PC-3 (cell line): ENCODE data around the gene KRR1. TPM values are rescaled to one million over a fixed set of nuclear protein-coding genes. Genes with fewer than 3 reads are reported as not detected.
"Not testable (repeated sequence)": the region's sequence is repeated elsewhere in the genome, so short reads cannot be mapped to it uniquely, and the experiment has no call there.

Experiments
- ATAC-seq: fragments of 200-7000 bp; cut with Tn5 transposase; 2 replicates; pipeline ENCODE4 v1.9.1; 2020; ENCODE audit warnings: mild to moderate bottlenecking, moderate library complexity
- BruUV-seq: library from RNA; stranded (reverse); fragments of 400-500 nt; replicated peaks from 2 replicates; lab custom pipeline; 2021; lab: Mats Ljungman, UMichigan
- CTCF ChIA-PET: fragments of 300-600 bp; sonication (Branson Sonifier 250); formaldehyde crosslinking; loops from one replicate; lab custom pipeline; 2022; ENCODE audit warnings: antibody characterized with exemption; lab: Charles Lee
- POLR2A ChIA-PET: fragments of 300-600 bp; sonication (Branson Sonifier 250); formaldehyde crosslinking; loops from one replicate; lab custom pipeline; 2022; ENCODE audit warnings: antibody characterized with exemption; ENCODE audit not compliant: unreplicated experiment; lab: Charles Lee
- DNase-seq: peaks from one replicate; pipeline ENCODE4 v3.0.0-alpha.2; 2015
- H2AFZ ChIP-seq: fragments of 300-600 bp; sonication (generic); 2 replicates; pipeline ENCODE4 v1.6.0; 2016; ENCODE audit warnings: antibody characterized with exemption, low read length
- H3F3A ChIP-seq: fragments of 300-600 bp; sonication (generic); one replicate; pipeline ENCODE4 v1.6.0; 2017; ENCODE audit warnings: antibody characterized with exemption, low read length, control low read depth, mild to moderate bottlenecking; ENCODE audit not compliant: unreplicated experiment
- H3K27ac ChIP-seq: fragments of 300-600 bp; sonication (generic); 2 replicates; pipeline ENCODE4 v1.5.1; 2016; ENCODE audit warnings: mild to moderate bottlenecking, low read length
- H3K27me3 ChIP-seq: fragments of 300-600 bp; sonication (generic); 2 replicates; pipeline ENCODE4 v1.6.1; 2016; ENCODE audit warnings: low read length, mixed read lengths
- H3K36me3 ChIP-seq: fragments of 300-600 bp; sonication (generic); 2 replicates; pipeline ENCODE4 v1.6.1; 2016; ENCODE audit warnings: low read depth, mixed run types, low read length, mixed read lengths
- H3K4me1 ChIP-seq: fragments of 300-600 bp; sonication (generic); 2 replicates; pipeline ENCODE4 v1.5.1; 2016; ENCODE audit warnings: low read length; ENCODE audit not compliant: insufficient read depth
- H3K4me2 ChIP-seq: fragments of 300-600 bp; sonication (generic); 2 replicates; pipeline ENCODE4 v1.6.0; 2016; ENCODE audit warnings: low read length
- H3K4me3 ChIP-seq: fragments of 300-600 bp; sonication (generic); 2 replicates; pipeline ENCODE4 v1.5.1; 2016; ENCODE audit warnings: mild to moderate bottlenecking, low read length, mixed read lengths
- H3K79me2 ChIP-seq: fragments of 300-600 bp; sonication (generic); 2 replicates; pipeline ENCODE4 v1.6.1; 2017; ENCODE audit warnings: low read length, mixed read lengths
- H3K9ac ChIP-seq: fragments of 300-600 bp; sonication (generic); 2 replicates; pipeline ENCODE4 v1.6.0; 2016; ENCODE audit warnings: mild to moderate bottlenecking, low read length
- H3K9me2 ChIP-seq: fragments of 300-600 bp; sonication (generic); replicated peaks from 2 replicates; pipeline ENCODE4 v1.6.1; 2016; ENCODE audit warnings: mixed run types, low read length, mixed read lengths
- H3K9me3 ChIP-seq: fragments of 300-600 bp; sonication (generic); 2 replicates; pipeline ENCODE4 v1.6.1; 2016; ENCODE audit warnings: low read length, mixed read lengths
- H4K20me1 ChIP-seq: fragments of 300-600 bp; sonication (generic); 2 replicates; pipeline ENCODE4 v1.6.1; 2016; ENCODE audit warnings: low read length, mixed read lengths
- EZH2 ChIP-seq: fragments of 300-600 bp; sonication (generic); IDR thresholded peaks from one replicate; pipeline ENCODE4 v1.6.1; 2017; ENCODE audit warnings: antibody characterized with exemption, mild to moderate bottlenecking, low read length; ENCODE audit not compliant: unreplicated experiment
- EZH2phosphoT487 ChIP-seq: fragments of 300-600 bp; sonication (generic); IDR thresholded peaks from 2 replicates; pipeline ENCODE4 v1.6.1; 2018; ENCODE audit warnings: mild to moderate bottlenecking, antibody characterized with exemption, low read length, borderline replicate concordance
- intact Hi-C: fragments of 100-400 bp; cut with micrococcal nuclease; formaldehyde crosslinking; loops from 2 replicates; pipeline ENCODE4 v1.9.0; 2023
- total RNA-seq: library from RNA; depleted of rRNA; stranded (reverse); fragments of >200 nt; gene quantifications from 2 replicates; pipeline ENCODE4 v1.2.3, GENCODE V29; 2014
- TF ChIP-seq, protein P1 (sequence below): fragments of 300-600 bp; sonication (generic); conservative IDR thresholded peaks from 2 replicates; pipeline ENCODE4 v1.5.1; 2017; ENCODE audit warnings: antibody characterized with exemption, low read depth, mild to moderate bottlenecking, low read length

KRR1 gene
- total RNA-seq, 1 experiment from 2014 or later = 68.4 TPM

DNA sequence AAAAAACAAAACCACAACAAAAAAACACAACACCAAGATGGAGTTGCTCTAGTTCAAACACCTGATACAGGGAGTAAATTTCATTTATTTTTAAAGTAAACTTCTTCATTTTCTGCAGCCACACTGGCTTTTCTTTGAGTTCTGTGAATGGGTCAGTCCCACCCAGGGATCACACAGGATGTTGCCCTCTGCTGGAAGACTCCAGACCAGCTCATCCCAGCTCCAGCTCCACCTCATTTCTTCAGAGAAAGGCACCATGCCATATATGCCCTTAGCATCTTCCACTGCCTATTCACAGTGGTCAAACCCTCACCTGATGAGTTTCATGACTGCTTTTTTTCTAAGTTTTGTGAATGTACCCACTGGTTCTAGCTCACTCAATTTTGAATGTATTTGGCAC, 22.9 kb downstream of the KRR1 start:
- CTCF ChIA-PET = interaction anchor here (0.5 to 0.8 kb wide), 2 partner anchors 59 to 98 kb away, joined by 4 read pairs; partner anchors contain the start of gene GLIPR1L2
- peaks cover 18% of the 10 kb centered on the region for H3K4me1 ChIP-seq
- H2AFZ ChIP-seq = no peak overlapping the region
- H3K4me2 ChIP-seq = no peak overlapping the region
- no peaks in the 10 kb centered on the region for H3K9me3 ChIP-seq
- POLR2A ChIA-PET = no interaction called here
- ATAC-seq (no peak), DNase-seq (peak; percentile 46)
- no peaks in the 10 kb centered on the region for H3K9me2 ChIP-seq
- H3F3A ChIP-seq = no peaks in the 10 kb centered on the region
- no peak for TF ChIP-seq EZH2phosphoT487
- TF ChIP-seq, protein P1, sequence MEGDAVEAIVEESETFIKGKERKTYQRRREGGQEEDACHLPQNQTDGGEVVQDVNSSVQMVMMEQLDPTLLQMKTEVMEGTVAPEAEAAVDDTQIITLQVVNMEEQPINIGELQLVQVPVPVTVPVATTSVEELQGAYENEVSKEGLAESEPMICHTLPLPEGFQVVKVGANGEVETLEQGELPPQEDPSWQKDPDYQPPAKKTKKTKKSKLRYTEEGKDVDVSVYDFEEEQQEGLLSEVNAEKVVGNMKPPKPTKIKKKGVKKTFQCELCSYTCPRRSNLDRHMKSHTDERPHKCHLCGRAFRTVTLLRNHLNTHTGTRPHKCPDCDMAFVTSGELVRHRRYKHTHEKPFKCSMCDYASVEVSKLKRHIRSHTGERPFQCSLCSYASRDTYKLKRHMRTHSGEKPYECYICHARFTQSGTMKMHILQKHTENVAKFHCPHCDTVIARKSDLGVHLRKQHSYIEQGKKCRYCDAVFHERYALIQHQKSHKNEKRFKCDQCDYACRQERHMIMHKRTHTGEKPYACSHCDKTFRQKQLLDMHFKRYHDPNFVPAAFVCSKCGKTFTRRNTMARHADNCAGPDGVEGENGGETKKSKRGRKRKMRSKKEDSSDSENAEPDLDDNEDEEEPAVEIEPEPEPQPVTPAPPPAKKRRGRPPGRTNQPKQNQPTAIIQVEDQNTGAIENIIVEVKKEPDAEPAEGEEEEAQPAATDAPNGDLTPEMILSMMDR = peak; percentile 56
- H3K4me3 ChIP-seq = no peak overlapping the region
- H3K79me2 ChIP-seq = 0 out of 2 replicates have a peak, but pooled peaks cover 8% of the 10 kb centered on the region
- H4K20me1 ChIP-seq = no peaks in the 10 kb centered on the region
- intact Hi-C loops = loop anchor here (10.0 kb wide), 1 partner anchor 324 kb away; no protein-coding TSS in a partner anchor
- no peaks in the 10 kb centered on the region; the same call in 1 of the 2 replicates for H3K36me3 ChIP-seq
- H3K27ac ChIP-seq = no peak overlapping the region
- no peak overlapping the region for H3K9ac ChIP-seq
- H3K27me3 ChIP-seq = no peaks in the 10 kb centered on the region
- no TSS peak for BruUV-seq

GRCh38 chr12:75487308-75487707, 24.1 kb downstream of the KRR1 start:
- no peaks in the 10 kb centered on the region for H3K27me3 ChIP-seq
- H2AFZ ChIP-seq = no peak overlapping the region
- BruUV-seq = no TSS peak
- no peaks in the 10 kb centered on the region; the same call in 1 of the 2 replicates for H3K36me3 ChIP-seq
- H3K4me2 ChIP-seq = no peak overlapping the region
- H3K9me3 ChIP-seq = no peaks in the 10 kb centered on the region
- no peaks in the 10 kb centered on the region for H3F3A ChIP-seq
- H3K27ac ChIP-seq = no peak overlapping the region
- ChIA-PET CTCF (no interaction called here), POLR2A (no interaction called here)
- no peaks in the 10 kb centered on the region for H4K20me1 ChIP-seq
- TF ChIP-seq EZH2phosphoT487 (no peak), EZH2 (no peak)
- TF ChIP-seq, protein P1 = no peak
- intact Hi-C loops = loop anchor here (10.0 kb wide), 1 partner anchor 323 kb away; no protein-coding TSS in a partner anchor
- H3K9me2 ChIP-seq = no peaks in the 10 kb centered on the region
- no peak overlapping the region for H3K4me3 ChIP-seq
- H3K9ac ChIP-seq = no peak overlapping the region
- peaks cover 24% of the 10 kb centered on the region for H3K4me1 ChIP-seq
- DNase-seq (no peak), ATAC-seq (no peak)
- peaks cover 19% of the 10 kb centered on the region for H3K79me2 ChIP-seq

DNA sequence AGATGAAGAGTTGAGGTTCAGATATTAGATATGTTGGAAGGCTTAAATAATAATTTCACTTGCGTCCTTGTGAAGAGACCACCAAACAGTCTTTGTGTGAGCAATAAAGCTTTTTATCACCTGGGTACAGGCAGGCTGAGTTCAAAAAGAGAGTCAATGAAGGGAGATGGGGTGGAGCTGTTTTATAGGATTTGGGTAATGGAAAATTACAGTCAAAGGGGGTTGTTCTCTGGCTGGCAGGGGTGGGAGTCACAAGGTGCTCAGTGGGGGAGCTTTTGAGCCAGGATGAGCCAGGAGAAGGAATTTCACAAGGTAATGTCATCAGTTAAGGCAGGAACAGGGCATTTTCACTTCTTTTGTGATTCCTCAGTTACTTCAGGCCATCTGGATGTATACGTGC, 27.0 kb downstream of the KRR1 start:
- H3F3A ChIP-seq, POLR2A ChIA-PET, H3K36me3 ChIP-seq, H3K9me3 ChIP-seq, H3K27ac ChIP-seq, H3K4me3 ChIP-seq, DNase-seq, H3K9ac ChIP-seq, H2AFZ ChIP-seq, H3K4me2 ChIP-seq, ATAC-seq, H4K20me1 ChIP-seq, H3K27me3 ChIP-seq, H3K9me2 ChIP-seq, BruUV-seq: not testable (repeated sequence)
- peaks cover 31% of the 10 kb centered on the region for H3K79me2 ChIP-seq
- CTCF ChIA-PET = interaction anchor here (0.6 to 1.0 kb wide), 3 partner anchors 27 to 1910 kb away, joined by 3 to 5 read pairs (median 4); partner anchors contain the start of gene KRR1
- intact Hi-C loops = loop anchor here (10.0 kb wide), 1 partner anchor 320 kb away; no protein-coding TSS in a partner anchor
- H3K4me1 ChIP-seq = peaks cover 40% of the 10 kb centered on the region
